Hair follicle dermal papilla cell (primary cell): ENCODE data around the gene KLHDC8A. TPM values are rescaled to one million over a fixed set of nuclear protein-coding genes. Genes with fewer than 3 reads are reported as not detected.

Source experiments
- small RNA-seq: library from RNA; depleted of rRNA; stranded (forward); fragments of <200 nt; gene quantifications from one replicate; pipeline ENCODE3, GENCODE V24; 2012
- total RNA-seq: library from RNA; depleted of rRNA; stranded (reverse); fragments of >200 nt; gene quantifications from 2 replicates; pipeline ENCODE4 v1.2.3, GENCODE V29; 2012

Gene KLHDC8A, protein sequence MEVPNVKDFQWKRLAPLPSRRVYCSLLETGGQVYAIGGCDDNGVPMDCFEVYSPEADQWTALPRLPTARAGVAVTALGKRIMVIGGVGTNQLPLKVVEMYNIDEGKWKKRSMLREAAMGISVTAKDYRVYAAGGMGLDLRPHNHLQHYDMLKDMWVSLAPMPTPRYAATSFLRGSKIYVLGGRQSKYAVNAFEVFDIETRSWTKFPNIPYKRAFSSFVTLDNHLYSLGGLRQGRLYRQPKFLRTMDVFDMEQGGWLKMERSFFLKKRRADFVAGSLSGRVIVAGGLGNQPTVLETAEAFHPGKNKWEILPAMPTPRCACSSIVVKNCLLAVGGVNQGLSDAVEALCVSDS
- total RNA-seq, result not detected in 2 replicates

DNA sequence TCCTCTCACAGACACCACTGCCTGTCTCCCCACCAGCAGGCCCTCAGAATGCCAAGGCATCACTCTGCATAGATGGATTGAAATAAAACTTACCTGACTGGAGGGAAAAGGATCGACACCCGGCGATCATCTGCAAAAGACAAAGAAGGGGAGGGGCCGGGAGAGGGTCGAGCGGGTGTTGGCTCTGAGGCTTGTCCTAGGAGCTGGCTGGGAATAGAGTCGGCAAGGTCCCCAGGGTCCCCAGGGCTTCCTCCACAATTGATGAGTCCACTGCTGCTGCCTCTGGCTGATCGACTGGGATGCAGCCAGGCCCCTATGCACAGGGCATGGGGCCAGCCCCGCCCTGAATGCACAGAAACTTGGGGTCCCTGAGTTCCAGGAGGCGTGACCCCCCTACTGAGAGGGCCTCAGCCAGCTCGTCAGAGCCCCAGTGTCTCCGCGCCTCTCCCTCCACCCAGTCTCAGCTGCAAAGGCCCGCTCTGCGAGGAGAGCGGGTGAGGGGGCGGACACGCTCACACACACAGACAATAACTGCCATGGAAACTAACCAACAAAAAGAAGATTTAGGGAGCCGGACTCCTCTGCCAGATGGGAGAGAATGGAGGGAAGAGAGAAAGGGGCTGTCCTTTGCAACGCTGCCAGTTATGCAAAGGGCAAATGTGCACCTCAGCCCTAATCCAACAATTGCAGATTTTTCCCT lies at the start of gene KLHDC8A:
Gene KLHDC8A, minus strand, starts transcription at position 483 of the 700 bp plus-strand sequence. CDS start 13,318 bp downstream, outside the sequence.

DNA sequence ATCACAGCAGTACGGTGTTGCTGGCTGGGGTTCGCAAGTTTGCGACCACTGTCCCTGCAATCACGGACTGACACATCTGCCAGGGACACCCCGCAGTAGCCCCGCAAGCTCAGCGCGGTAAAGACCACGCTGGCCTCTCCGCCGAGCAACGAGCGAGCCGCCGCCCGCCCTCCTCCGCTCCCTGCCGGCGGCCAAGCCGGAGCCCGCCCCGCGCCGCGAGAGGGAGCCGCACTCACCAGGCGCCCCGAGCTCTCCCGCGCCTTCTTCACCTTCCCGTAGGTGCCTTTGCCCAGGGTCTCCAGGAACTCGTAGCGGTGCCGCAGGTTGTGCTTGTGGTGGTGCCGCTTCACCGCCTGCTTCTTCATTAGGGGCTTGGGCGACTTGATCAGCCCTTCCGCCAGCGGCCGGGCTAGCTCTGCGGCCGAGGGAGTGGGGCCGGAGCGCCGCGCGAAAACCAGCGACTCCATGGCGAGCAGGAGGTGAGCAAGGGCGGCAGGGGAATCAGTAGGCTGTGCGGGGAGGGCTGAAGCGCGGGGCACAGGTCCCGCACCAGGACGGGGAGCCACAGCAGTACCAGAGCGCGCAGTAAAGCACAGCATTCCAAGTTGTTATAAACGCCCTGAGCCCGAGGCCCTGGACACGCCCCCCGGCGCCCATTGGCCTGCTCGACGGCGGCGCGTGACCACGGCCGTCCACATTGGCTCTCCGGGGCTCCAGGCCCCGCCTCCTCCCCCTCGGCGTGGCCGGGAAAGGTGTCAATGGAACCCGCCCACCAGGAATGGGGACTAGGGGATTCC lies 35.4 kb downstream of the KLHDC8A start, which contains the start of gene NUAK2:
Gene NUAK2, minus strand, starts transcription at position 584 of the 797 bp plus-strand sequence. Its CDS starts 117 bp downstream, at position 467.

Small RNAs within 50 kb of the gene (small RNA-seq; reads per million reads assigned to genes)
- gene SNRPGP10, result not detected

Other genes starting within 250 kb of the KLHDC8A start
- 19.6 and 19.8 TPM in 2 replicates for gene RBBP5, start 234.9 kb downstream of the KLHDC8A start, total RNA-seq
- gene DSTYK, start 145.2 kb downstream of the KLHDC8A start, total RNA-seq, result 18.8 and 20.3 TPM in 2 replicates
- 3.5 and 3.7 TPM in 2 replicates for gene TMCC2, start 129.0 kb downstream of the KLHDC8A start, total RNA-seq
- gene NUAK2, start 35.2 kb downstream of the KLHDC8A start, total RNA-seq, result 10.0 and 13.8 TPM in 2 replicates
- gene LEMD1, start 65.1 kb upstream of the KLHDC8A start, total RNA-seq, result not detected in 2 replicates
- gene BLACAT1, start 99.1 kb upstream of the KLHDC8A start, total RNA-seq, result 0.12 TPM in 1 of 2 replicates, not detected in the other
- 1.1 and 2.6 TPM in 2 replicates for gene CDK18, start 147.7 kb upstream of the KLHDC8A start, total RNA-seq